ENCODE data around the gene NME3. TPM values are rescaled to one million over a fixed set of nuclear protein-coding genes. Genes with fewer than 3 reads are reported as not detected.

Gene NME3
- total and polyA plus RNA-seq, 2 of the 13 experiments (the other 11 are each of a cell fraction or from before 2014, with no cell fraction given) = 10.4 to 15.9 TPM

DNA sequence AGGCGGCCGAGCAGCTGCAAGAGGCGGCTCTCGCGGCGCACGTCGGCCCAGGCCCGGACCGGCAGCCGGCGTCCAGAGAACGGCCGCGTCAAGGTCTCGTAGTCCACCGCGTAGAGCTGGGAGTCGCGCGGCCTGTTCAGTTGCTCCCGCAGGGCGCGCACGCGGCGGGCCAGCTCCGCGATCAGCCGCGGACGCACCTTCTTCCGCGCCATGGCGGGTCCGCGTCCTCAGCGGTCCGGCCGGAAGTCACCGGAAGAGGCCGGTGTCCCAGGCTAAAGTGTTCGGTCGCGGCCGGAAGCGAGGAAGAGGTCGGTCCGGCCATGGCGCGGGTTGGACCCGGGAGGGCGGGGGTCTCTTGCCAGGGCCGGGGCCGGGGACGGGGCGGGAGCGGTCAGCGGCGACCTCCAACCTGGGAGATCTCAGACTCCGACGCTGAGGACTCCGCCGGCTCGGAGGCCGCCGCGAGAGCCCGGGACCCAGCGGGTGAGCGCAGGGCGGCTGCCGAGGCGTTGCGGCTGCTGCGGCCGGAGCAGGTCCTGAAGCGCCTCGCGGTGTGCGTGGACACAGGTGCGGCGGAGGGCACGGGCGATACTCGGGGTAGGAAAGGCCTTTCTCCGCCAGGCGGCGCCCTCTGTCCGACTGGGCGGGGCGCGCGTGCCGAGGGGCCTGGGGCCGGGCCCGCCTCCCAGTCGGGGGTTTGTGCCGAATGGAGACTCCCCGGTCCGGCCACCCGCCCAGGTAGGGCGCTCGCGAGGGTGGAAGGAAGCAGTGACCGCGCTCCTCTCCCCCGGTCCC, 1.8 kb upstream of the NME3 start, which contains the start of gene MRPS34 (continued):
- TF ChIP-seq GTF2F1 (IDR thresholded peaks at IDR 0.05; ENCODE audit: low read length) (no peak), ZNF841 (CRISPR knock-in tag; IDR thresholded peaks at IDR 0.05; ENCODE audit: borderline replicate concordance) (no peak), NR0B2 (CRISPR knock-in tag; IDR thresholded peaks at IDR 0.05) (no peak), SRSF9 (IDR thresholded peaks at IDR 0.05; ENCODE audit: borderline replicate concordance, insufficient read depth, low read depth, low read length, poor library complexity, severe bottlenecking) (no peak), SNAI1 (CRISPR knock-in tag; IDR thresholded peaks at IDR 0.05; ENCODE audit: borderline replicate concordance) (no peak), MLLT10 (CRISPR knock-in tag; IDR thresholded peaks at IDR 0.05) (no peak), ZNF644 (CRISPR knock-in tag; IDR thresholded peaks at IDR 0.05; ENCODE audit: low read depth) (no peak), EHMT2 (IDR thresholded peaks at IDR 0.05; ENCODE audit: borderline replicate concordance, low read depth, low read length) (no peak), SRF (IDR thresholded peaks at IDR 0.05; ENCODE audit: low read depth, low read length) (peak; percentile 45; the same call in 1 of the 2 replicates), NR2F2 (IDR thresholded peaks at IDR 0.05; ENCODE audit: borderline replicate concordance, low read depth) (peak; percentile 10; the same call in 1 of the 2 replicates)
- TF ChIP-seq, protein P1, sequence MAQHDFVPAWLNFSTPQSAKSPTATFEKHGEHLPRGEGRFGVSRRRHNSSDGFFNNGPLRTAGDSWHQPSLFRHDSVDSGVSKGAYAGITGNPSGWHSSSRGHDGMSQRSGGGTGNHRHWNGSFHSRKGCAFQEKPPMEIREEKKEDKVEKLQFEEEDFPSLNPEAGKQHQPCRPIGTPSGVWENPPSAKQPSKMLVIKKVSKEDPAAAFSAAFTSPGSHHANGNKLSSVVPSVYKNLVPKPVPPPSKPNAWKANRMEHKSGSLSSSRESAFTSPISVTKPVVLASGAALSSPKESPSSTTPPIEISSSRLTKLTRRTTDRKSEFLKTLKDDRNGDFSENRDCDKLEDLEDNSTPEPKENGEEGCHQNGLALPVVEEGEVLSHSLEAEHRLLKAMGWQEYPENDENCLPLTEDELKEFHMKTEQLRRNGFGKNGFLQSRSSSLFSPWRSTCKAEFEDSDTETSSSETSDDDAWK (CRISPR knock-in tag; IDR thresholded peaks at IDR 0.05) = no peak
- TF ChIP-seq, protein P2, sequence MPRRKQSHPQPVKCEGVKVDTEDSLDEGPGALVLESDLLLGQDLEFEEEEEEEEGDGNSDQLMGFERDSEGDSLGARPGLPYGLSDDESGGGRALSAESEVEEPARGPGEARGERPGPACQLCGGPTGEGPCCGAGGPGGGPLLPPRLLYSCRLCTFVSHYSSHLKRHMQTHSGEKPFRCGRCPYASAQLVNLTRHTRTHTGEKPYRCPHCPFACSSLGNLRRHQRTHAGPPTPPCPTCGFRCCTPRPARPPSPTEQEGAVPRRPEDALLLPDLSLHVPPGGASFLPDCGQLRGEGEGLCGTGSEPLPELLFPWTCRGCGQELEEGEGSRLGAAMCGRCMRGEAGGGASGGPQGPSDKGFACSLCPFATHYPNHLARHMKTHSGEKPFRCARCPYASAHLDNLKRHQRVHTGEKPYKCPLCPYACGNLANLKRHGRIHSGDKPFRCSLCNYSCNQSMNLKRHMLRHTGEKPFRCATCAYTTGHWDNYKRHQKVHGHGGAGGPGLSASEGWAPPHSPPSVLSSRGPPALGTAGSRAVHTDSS (CRISPR knock-in tag; conservative IDR thresholded peaks at IDR 0.05) = 0 out of 2 replicates have a peak, but pooled peaks have one; percentile 20
- TF ChIP-seq, protein P3, sequence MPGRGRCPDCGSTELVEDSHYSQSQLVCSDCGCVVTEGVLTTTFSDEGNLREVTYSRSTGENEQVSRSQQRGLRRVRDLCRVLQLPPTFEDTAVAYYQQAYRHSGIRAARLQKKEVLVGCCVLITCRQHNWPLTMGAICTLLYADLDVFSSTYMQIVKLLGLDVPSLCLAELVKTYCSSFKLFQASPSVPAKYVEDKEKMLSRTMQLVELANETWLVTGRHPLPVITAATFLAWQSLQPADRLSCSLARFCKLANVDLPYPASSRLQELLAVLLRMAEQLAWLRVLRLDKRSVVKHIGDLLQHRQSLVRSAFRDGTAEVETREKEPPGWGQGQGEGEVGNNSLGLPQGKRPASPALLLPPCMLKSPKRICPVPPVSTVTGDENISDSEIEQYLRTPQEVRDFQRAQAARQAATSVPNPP (CRISPR knock-in tag; IDR thresholded peaks at IDR 0.05) = peak; percentile 45; the same call in 1 of the 2 replicates
- TF ChIP-seq, protein P4, sequence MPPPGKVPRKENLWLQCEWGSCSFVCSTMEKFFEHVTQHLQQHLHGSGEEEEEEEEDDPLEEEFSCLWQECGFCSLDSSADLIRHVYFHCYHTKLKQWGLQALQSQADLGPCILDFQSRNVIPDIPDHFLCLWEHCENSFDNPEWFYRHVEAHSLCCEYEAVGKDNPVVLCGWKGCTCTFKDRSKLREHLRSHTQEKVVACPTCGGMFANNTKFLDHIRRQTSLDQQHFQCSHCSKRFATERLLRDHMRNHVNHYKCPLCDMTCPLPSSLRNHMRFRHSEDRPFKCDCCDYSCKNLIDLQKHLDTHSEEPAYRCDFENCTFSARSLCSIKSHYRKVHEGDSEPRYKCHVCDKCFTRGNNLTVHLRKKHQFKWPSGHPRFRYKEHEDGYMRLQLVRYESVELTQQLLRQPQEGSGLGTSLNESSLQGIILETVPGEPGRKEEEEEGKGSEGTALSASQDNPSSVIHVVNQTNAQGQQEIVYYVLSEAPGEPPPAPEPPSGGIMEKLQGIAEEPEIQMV (CRISPR knock-in tag; IDR thresholded peaks at IDR 0.05; ENCODE audit: low read depth) = peak; percentile 96
- TF ChIP-seq, protein P5, sequence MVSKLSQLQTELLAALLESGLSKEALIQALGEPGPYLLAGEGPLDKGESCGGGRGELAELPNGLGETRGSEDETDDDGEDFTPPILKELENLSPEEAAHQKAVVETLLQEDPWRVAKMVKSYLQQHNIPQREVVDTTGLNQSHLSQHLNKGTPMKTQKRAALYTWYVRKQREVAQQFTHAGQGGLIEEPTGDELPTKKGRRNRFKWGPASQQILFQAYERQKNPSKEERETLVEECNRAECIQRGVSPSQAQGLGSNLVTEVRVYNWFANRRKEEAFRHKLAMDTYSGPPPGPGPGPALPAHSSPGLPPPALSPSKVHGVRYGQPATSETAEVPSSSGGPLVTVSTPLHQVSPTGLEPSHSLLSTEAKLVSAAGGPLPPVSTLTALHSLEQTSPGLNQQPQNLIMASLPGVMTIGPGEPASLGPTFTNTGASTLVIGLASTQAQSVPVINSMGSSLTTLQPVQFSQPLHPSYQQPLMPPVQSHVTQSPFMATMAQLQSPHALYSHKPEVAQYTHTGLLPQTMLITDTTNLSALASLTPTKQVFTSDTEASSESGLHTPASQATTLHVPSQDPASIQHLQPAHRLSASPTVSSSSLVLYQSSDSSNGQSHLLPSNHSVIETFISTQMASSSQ (IDR thresholded peaks at IDR 0.05; ENCODE audit: low read depth) = no peak
- TF ChIP-seq, protein P5 (CRISPR knock-in tag; IDR thresholded peaks at IDR 0.05; ENCODE audit: borderline replicate concordance) = no peak; the same call in 1 of the 2 replicates

All from HepG2 (cell line).